ENCODE measurements around the gene MDH1B.

DNA sequence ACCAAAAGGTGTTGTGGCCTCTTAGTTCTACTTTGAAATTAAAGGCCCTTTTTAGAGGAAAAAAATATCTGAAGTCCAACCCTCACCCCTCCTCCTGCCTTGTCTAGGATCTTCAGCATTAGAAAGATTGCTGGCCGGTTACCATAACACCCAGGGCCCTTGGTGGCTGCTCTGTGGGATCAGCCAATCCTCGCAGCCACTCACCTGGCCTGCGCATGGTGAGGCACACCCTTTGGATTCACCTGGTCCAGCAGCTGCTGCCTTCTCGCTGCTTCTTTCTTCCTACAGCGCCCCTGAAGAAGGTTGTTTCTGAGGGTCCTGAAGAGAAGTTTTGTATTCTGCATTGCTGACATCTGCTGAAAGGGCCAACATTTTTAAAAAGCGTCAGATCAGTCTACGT is 72.2 kb downstream of the MDH1B start:
- no peak for TF ChIP-seq EZH2 (IDR thresholded peaks at IDR 0.05; ENCODE audit: low read depth)
- TF ChIP-seq, protein P1, sequence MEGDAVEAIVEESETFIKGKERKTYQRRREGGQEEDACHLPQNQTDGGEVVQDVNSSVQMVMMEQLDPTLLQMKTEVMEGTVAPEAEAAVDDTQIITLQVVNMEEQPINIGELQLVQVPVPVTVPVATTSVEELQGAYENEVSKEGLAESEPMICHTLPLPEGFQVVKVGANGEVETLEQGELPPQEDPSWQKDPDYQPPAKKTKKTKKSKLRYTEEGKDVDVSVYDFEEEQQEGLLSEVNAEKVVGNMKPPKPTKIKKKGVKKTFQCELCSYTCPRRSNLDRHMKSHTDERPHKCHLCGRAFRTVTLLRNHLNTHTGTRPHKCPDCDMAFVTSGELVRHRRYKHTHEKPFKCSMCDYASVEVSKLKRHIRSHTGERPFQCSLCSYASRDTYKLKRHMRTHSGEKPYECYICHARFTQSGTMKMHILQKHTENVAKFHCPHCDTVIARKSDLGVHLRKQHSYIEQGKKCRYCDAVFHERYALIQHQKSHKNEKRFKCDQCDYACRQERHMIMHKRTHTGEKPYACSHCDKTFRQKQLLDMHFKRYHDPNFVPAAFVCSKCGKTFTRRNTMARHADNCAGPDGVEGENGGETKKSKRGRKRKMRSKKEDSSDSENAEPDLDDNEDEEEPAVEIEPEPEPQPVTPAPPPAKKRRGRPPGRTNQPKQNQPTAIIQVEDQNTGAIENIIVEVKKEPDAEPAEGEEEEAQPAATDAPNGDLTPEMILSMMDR (conservative IDR thresholded peaks at IDR 0.05): no peak

All from PC-9 (cell line).